SK-N-SH (cell line): ENCODE data around the gene DICER1. TPM values are rescaled to one million over a fixed set of nuclear protein-coding genes. Genes with fewer than 3 reads are reported as not detected.

ENCODE experiments used
- CTCF ChIA-PET: fragments of 300-600, 350-600 bp; formaldehyde crosslinking; extraction: SDS; loops from one replicate; lab custom pipeline; 2021; lab: Yijun Ruan, JAX
- POLR2A ChIA-PET: fragments of 350-600 bp; sonication (Branson Sonifier 250); formaldehyde crosslinking; extraction: SDS; loops from one replicate; lab custom pipeline; 2020; ENCODE audit warnings: antibody characterized with exemption, inconsistent platforms; lab: Yijun Ruan, JAX
- DNase-seq: peaks from one replicate; pipeline ENCODE4 v3.0.0; 2012
- H2AFZ ChIP-seq: fragments of 200-600 bp; sonication (generic); 2 replicates; pipeline ENCODE4 v1.8.1; 2016; ENCODE audit warnings: antibody characterized with exemption, mild to moderate bottlenecking, low read depth
- H3F3A ChIP-seq: fragments of 200-600 bp; sonication (generic); replicated peaks from 2 replicates; pipeline ENCODE3; 2016; ENCODE audit warnings: antibody characterized with exemption, mild to moderate bottlenecking; ENCODE audit not compliant: insufficient read depth
- H3K27ac ChIP-seq, 2 experiments: fragments of 200-500 bp in 1 of 2; fragments of 200-600 bp in 1 of 2; sonication (Bioruptor generic) in 1 of 2; sonication (generic), shearing (Covaris generic) in 1 of 2; 2 replicates each; pipeline versions ENCODE4 v1.5.1 to v1.6.1; 2014 to 2016; ENCODE audit warnings: low read depth in 2 of 2, inconsistent platforms in 1 of 2, low read length in 1 of 2, mild to moderate bottlenecking in 1 of 2, mixed read lengths in 1 of 2
- H3K27me3 ChIP-seq: fragments of 200-600 bp; sonication (generic), shearing (Covaris generic); 2 replicates; pipeline ENCODE4 v1.6.1; 2016; ENCODE audit warnings: mixed run types; ENCODE audit not compliant: insufficient read depth
- H3K36me3 ChIP-seq, 2 experiments: fragments of 200-500 bp in 1 of 2; fragments of 200-600 bp in 1 of 2; sonication (Bioruptor generic) in 1 of 2; sonication (generic) in 1 of 2; replicated peaks in 1 of 2; 2 replicates each; pipeline versions ENCODE3 to v1.5.1; 2014 to 2016; ENCODE audit warnings: low read length in 1 of 2, mild to moderate bottlenecking in 1 of 2; ENCODE audit not compliant: insufficient read depth in 2 of 2, control insufficient read depth in 1 of 2
- H3K4me1 ChIP-seq, 2 experiments: fragments of 200-500 bp in 1 of 2; fragments of 200-600 bp in 1 of 2; sonication (Bioruptor generic) in 1 of 2; sonication (generic), shearing (Covaris generic) in 1 of 2; 2 replicates each; pipeline versions ENCODE4 v1.5.1 to v1.6.1; 2014 to 2016; ENCODE audit warnings: low read depth in 1 of 2, low read length in 1 of 2, mixed run types in 1 of 2; ENCODE audit not compliant: insufficient read depth in 2 of 2, control insufficient read depth in 1 of 2
- H3K4me2 ChIP-seq: fragments of 200-600 bp; sonication (generic), shearing (Covaris generic); 2 replicates; pipeline ENCODE4 v1.6.1; 2017; ENCODE audit warnings: mixed run types
- H3K4me3 ChIP-seq, 2 experiments: fragments of 200-500 bp in 1 of 2; fragments of 200-600 bp in 1 of 2; sonication (Bioruptor generic) in 1 of 2; sonication (generic), shearing (Covaris generic) in 1 of 2; 2 replicates each; pipeline versions ENCODE4 v1.5.1 to v1.8.1; 2014 to 2016; ENCODE audit warnings: low read depth in 2 of 2, inconsistent platforms in 1 of 2, low read length in 1 of 2, mild to moderate bottlenecking in 1 of 2, mixed read lengths in 1 of 2, moderate library complexity in 1 of 2
- H3K79me2 ChIP-seq: fragments of 200-600 bp; sonication (generic); 2 replicates; pipeline ENCODE4 v1.8.1; 2017; ENCODE audit warnings: mild to moderate bottlenecking; ENCODE audit not compliant: insufficient read depth
- H3K9ac ChIP-seq: fragments of 200-600 bp; sonication (generic); 2 replicates; pipeline ENCODE4 v1.6.1; 2017; ENCODE audit warnings: mixed run types
- H3K9me2 ChIP-seq: fragments of 200-600 bp; sonication (generic); 2 replicates; pipeline ENCODE4 v1.6.1; 2017; ENCODE audit warnings: mixed run types
- H3K9me3 ChIP-seq: fragments of 200-600 bp; sonication (generic); 2 replicates; pipeline ENCODE4 v1.6.1; 2017; ENCODE audit warnings: mixed run types, mild to moderate bottlenecking, moderate library complexity
- H4K20me1 ChIP-seq: fragments of 200-600 bp; sonication (generic); 2 replicates; pipeline ENCODE4 v1.6.1; 2017; ENCODE audit warnings: mild to moderate bottlenecking, mixed run types; ENCODE audit not compliant: insufficient read depth
- CHD2 ChIP-seq: fragments of 150-350 bp; IDR thresholded peaks from 2 replicates; pipeline ENCODE4 v1.6.1; 2018; ENCODE audit warnings: low read length; ENCODE audit not compliant: partially characterized antibody
- EP300 ChIP-seq, 2 experiments: IDR thresholded peaks; 2 replicates each; pipeline versions ENCODE4 v1.4.0 to v1.6.1; 2012; ENCODE audit warnings: borderline replicate concordance in 1 of 2, low read depth in 1 of 2, low read length in 1 of 2
- FOSL2 ChIP-seq: IDR thresholded peaks from 2 replicates; pipeline ENCODE4 v1.4.0; 2012; ENCODE audit warnings: low read depth, mild to moderate bottlenecking, moderate library complexity, borderline replicate concordance
- GABPA ChIP-seq: IDR thresholded peaks from 2 replicates; pipeline ENCODE4 v1.4.0; 2012; ENCODE audit warnings: low read depth, mild to moderate bottlenecking
- GATA2 ChIP-seq: sonication (generic); formaldehyde crosslinking; IDR thresholded peaks from 2 replicates; pipeline ENCODE4 v1.5.0; 2020; ENCODE audit warnings: mild to moderate bottlenecking, missing genetic modification reagents
- IRF3 ChIP-seq: fragments of 150-350 bp; IDR thresholded peaks from 2 replicates; pipeline ENCODE4 v1.6.1; 2016; ENCODE audit warnings: mild to moderate bottlenecking, low read depth, low read length
- JUND ChIP-seq: IDR thresholded peaks from 2 replicates; pipeline ENCODE4 v1.4.0; 2012
- MEF2A ChIP-seq: IDR thresholded peaks from 2 replicates; pipeline ENCODE4 v1.4.0; 2012; ENCODE audit warnings: low read depth, borderline replicate concordance
- MXI1 ChIP-seq: IDR thresholded peaks from 2 replicates; pipeline ENCODE4 v1.6.1; 2012; ENCODE audit warnings: mild to moderate bottlenecking, low read depth, low read length, improper control_type of control experiment
- NFIC ChIP-seq: IDR thresholded peaks from 2 replicates; pipeline ENCODE4 v1.4.0; 2012; ENCODE audit warnings: borderline replicate concordance
- RAD21 ChIP-seq: IDR thresholded peaks from 2 replicates; pipeline ENCODE4 v1.6.1; 2012; ENCODE audit warnings: mild to moderate bottlenecking, low read length
- RFX5 ChIP-seq: IDR thresholded peaks from 2 replicates; pipeline ENCODE4 v1.6.1; 2012; ENCODE audit warnings: mild to moderate bottlenecking, improper control_type of control experiment, low read length
- SIN3A ChIP-seq: IDR thresholded peaks from 2 replicates; pipeline ENCODE4 v1.6.1; 2012; ENCODE audit warnings: low read depth, mild to moderate bottlenecking, low read length, moderate library complexity, borderline replicate concordance
- SMC3 ChIP-seq: IDR thresholded peaks from 2 replicates; pipeline ENCODE4 v1.6.1; 2012; ENCODE audit warnings: low read depth, low read length, improper control_type of control experiment
- USF1 ChIP-seq: IDR thresholded peaks from 2 replicates; pipeline ENCODE4 v1.4.0; 2012; ENCODE audit warnings: low read depth, borderline replicate concordance
- YY1 ChIP-seq: IDR thresholded peaks from 2 replicates; pipeline ENCODE4 v1.4.0; 2012; ENCODE audit warnings: low read depth, mild to moderate bottlenecking
- WGBS: methylation state at CpG from one replicate; pipeline ENCODE4 v1.1.6; 2017; ENCODE audit warnings: low lambda C conversion rate; 5-methylcytosine and 5-hydroxymethylcytosine counted together
- polyA plus RNA-seq, 3 experiments: library from polyadenylated mRNA; depleted of rRNA; stranded (reverse); fragments of >200 nt; gene quantifications; 2 replicates each; pipeline ENCODE4 v1.2.3, GENCODE V29; 2012
- TF ChIP-seq, protein P1 (sequence below): IDR thresholded peaks from 2 replicates; pipeline ENCODE4 v1.6.1; 2012; ENCODE audit warnings: mild to moderate bottlenecking, low read depth, low read length, moderate library complexity
- TF ChIP-seq, protein P2 (sequence below): IDR thresholded peaks from 2 replicates; pipeline ENCODE4 v1.4.0; 2012; ENCODE audit warnings: low read depth

Gene DICER1
- polyA plus RNA-seq, 1 of the 3 experiments (the other 2 are of a cell fraction) = 4.7 TPM

DNA sequence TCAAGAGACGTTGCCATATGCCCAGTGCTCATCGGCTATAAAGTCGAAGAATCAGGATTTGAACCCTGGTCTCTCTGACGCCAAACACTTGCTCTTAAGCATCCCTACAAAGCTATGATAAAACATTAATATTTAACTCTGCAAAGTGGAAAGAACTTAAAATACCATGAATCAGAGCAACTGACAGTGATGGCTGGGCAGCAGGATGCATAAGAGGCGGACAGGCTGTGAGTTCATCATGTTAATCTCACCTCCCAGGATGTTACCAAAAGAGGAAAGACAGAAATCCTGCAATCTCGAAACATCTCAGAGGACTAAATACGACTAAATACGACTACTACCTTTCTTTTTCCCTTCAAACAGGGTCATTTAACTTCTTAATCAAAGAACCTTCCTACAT, 5.8 kb downstream of the DICER1 start:
- Histone ChIP-seq H4K20me1 (peaks cover 66% of the 10 kb centered on the region), H3K4me2 (no peak overlapping the region)

DNA sequence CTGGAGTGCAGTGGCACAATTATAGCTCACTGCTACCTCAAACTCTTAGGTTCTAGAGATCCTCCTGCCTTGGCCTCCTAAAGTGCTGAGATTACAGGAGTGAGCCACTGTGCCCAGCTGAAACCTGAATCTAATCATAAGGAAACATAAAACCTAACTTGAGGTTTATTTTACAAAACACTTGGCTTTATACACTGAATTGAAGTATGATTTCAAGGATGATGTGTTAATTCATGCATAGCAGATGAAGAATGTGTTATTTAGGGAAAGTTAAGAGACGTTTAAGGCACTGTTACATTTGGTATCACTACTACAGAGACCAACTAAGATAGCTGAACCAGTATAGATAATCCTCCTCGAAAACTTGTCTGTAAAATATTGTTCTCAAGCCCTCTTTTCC, 6.4 kb downstream of the DICER1 start:
- Histone ChIP-seq H3K9ac (no peak overlapping the region), H3F3A (no peaks in the 10 kb centered on the region), H2AFZ (no peak overlapping the region), H3K79me2 (peaks cover 100% of the 10 kb centered on the region), H3K27me3 (no peaks in the 10 kb centered on the region), H3K9me2 (no peaks in the 10 kb centered on the region), H3K36me3 (peaks cover 2 to 5% of the 10 kb centered on the region in 2 experiments), H4K20me1 (peaks cover 70% of the 10 kb centered on the region), H3K4me2 (no peak overlapping the region), H3K27ac (no peak overlapping the region), H3K4me3 (no peak overlapping the region), H3K9me3 (no peaks in the 10 kb centered on the region), H3K4me1 (peaks cover 7 to 8% of the 10 kb centered on the region in 2 experiments; a peak in 3 of 4 replicates)
- 89% methylated on average over 2 of the region's 2 CpGs for WGBS
- DNase-seq = no peak
- TF ChIP-seq RFX5 (no peak), GABPA (no peak), NFIC (no peak), MEF2A (no peak), SMC3 (no peak), JUND (no peak), USF1 (no peak), MXI1 (no peak), EP300 (IDR thresholded peaks at IDR 0.05; ENCODE audit: borderline replicate concordance in 1 of 2, low read depth in 1 of 2, low read length in 1 of 2) (no peak), GATA2 (CRISPR knock-in tag) (no peak), SIN3A (no peak), RAD21 (no peak), CHD2 (no peak), IRF3 (no peak), FOSL2 (no peak)
- TF ChIP-seq, protein P1, sequence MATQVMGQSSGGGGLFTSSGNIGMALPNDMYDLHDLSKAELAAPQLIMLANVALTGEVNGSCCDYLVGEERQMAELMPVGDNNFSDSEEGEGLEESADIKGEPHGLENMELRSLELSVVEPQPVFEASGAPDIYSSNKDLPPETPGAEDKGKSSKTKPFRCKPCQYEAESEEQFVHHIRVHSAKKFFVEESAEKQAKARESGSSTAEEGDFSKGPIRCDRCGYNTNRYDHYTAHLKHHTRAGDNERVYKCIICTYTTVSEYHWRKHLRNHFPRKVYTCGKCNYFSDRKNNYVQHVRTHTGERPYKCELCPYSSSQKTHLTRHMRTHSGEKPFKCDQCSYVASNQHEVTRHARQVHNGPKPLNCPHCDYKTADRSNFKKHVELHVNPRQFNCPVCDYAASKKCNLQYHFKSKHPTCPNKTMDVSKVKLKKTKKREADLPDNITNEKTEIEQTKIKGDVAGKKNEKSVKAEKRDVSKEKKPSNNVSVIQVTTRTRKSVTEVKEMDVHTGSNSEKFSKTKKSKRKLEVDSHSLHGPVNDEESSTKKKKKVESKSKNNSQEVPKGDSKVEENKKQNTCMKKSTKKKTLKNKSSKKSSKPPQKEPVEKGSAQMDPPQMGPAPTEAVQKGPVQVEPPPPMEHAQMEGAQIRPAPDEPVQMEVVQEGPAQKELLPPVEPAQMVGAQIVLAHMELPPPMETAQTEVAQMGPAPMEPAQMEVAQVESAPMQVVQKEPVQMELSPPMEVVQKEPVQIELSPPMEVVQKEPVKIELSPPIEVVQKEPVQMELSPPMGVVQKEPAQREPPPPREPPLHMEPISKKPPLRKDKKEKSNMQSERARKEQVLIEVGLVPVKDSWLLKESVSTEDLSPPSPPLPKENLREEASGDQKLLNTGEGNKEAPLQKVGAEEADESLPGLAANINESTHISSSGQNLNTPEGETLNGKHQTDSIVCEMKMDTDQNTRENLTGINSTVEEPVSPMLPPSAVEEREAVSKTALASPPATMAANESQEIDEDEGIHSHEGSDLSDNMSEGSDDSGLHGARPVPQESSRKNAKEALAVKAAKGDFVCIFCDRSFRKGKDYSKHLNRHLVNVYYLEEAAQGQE = no peak
- TF ChIP-seq, protein P2, sequence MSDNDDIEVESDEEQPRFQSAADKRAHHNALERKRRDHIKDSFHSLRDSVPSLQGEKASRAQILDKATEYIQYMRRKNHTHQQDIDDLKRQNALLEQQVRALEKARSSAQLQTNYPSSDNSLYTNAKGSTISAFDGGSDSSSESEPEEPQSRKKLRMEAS = no peak
- ChIA-PET CTCF (interaction anchor here (0.9 to 1.8 kb wide), 3 partner anchors 12 to 281 kb away, joined by 3 to 4 read pairs (median 3); partner anchors contain the start of gene CLMN), POLR2A (no interaction called here)

More for the DNA sequence above, 5.8 kb downstream of the DICER1 start:
- POLR2A ChIA-PET = no interaction called here
- H3K4me1 ChIP-seq = peaks cover 7 to 8% of the 10 kb centered on the region in 2 experiments; a peak in 3 of 4 replicates
- H3K27ac ChIP-seq = no peak overlapping the region
- H3K27me3 ChIP-seq = no peaks in the 10 kb centered on the region
- CTCF ChIA-PET = interaction anchor here (0.6 to 1.8 kb wide), 3 partner anchors 13 to 966 kb away, joined by 3 to 5 read pairs (median 4); no protein-coding TSS in a partner anchor
- no peak overlapping the region for H2AFZ ChIP-seq
- no peak overlapping the region for H3K9ac ChIP-seq
- TF ChIP-seq FOSL2 (no peak), YY1 (no peak), RFX5 (no peak), CHD2 (no peak), JUND (no peak)
- TF ChIP-seq, protein P2 = no peak
- H3K36me3 ChIP-seq = peaks cover 2 to 5% of the 10 kb centered on the region in 2 experiments
- no peak for DNase-seq
- 88% methylated on average over 8 of the region's 8 CpGs for WGBS
- H3K4me3 ChIP-seq = no peak overlapping the region
- H3F3A ChIP-seq = no peaks in the 10 kb centered on the region
- no peaks in the 10 kb centered on the region for H3K9me2 ChIP-seq
- H3K79me2 ChIP-seq = peaks cover 100% of the 10 kb centered on the region
- no peaks in the 10 kb centered on the region for H3K9me3 ChIP-seq
